ENCODE data around the gene TIAM2.

DNA sequence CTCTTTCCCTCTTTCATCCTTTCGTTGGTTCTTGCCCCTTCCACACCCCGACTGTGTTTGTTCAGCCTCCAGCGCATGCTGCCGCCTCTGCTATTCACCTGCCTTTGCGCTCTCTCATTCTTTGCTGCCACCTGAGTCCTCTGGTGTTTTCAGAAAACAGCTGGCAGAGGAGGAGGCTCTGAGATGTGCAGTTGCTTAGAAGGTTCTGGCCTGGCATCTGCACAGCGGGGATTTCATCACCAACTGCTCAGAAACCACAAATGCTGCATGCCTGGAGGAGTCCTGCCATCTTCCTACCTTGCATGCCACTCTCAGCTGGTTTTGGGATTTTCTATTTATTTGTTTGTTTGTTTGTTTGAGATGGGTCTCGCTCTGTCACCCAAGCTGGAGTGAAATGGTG, 229.5 kb downstream of the TIAM2 start:
- no peak for TF ChIP-seq SUZ12 (IDR thresholded peaks at IDR 0.05)
- TF ChIP-seq TARDBP (IDR thresholded peaks at IDR 0.05) = no peak
- no peak for TF ChIP-seq FOXM1 (IDR thresholded peaks at IDR 0.05; ENCODE audit: borderline replicate concordance)
- TF ChIP-seq, protein P1, sequence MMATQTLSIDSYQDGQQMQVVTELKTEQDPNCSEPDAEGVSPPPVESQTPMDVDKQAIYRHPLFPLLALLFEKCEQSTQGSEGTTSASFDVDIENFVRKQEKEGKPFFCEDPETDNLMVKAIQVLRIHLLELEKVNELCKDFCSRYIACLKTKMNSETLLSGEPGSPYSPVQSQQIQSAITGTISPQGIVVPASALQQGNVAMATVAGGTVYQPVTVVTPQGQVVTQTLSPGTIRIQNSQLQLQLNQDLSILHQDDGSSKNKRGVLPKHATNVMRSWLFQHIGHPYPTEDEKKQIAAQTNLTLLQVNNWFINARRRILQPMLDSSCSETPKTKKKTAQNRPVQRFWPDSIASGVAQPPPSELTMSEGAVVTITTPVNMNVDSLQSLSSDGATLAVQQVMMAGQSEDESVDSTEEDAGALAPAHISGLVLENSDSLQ (IDR thresholded peaks at IDR 0.05) = no peak
- no peak for TF ChIP-seq SP1 (IDR thresholded peaks at IDR 0.05)
- TF ChIP-seq BHLHE40 (IDR thresholded peaks at IDR 0.05; ENCODE audit: borderline replicate concordance) = no peak
- TF ChIP-seq CTBP1 (IDR thresholded peaks at IDR 0.05; ENCODE audit: borderline replicate concordance) = no peak
- no peak for TF ChIP-seq HDGF (IDR thresholded peaks at IDR 0.05; ENCODE audit: borderline replicate concordance)
- TF ChIP-seq ZNF384 (IDR thresholded peaks at IDR 0.05) = no peak
- TF ChIP-seq ELF4 (IDR thresholded peaks at IDR 0.05) = no peak
- no peak for TF ChIP-seq FOXA1 (IDR thresholded peaks at IDR 0.05)

All from HEK293T (cell line).